Measurements from ENCODE around the gene RGS12. TPM values are rescaled to one million over a fixed set of nuclear protein-coding genes. Genes with fewer than 3 reads are reported as not detected.

The RGS12 gene
- total and polyA plus RNA-seq, 2 of the 8 experiments (the other 6 are each of a cell fraction or from before 2014, with no cell fraction given), result 6.0 to 16.4 TPM

GRCh38 chr4:3311489-3312171 lies 18.8 kb downstream of the RGS12 start:
- ChIA-PET CTCF (ENCODE audit: partially characterized antibody) (interaction anchor here (0.6 to 1.2 kb wide), 5 partner anchors 11 to 35 kb away, joined by 3 to 5 read pairs (median 3); no protein-coding TSS in a partner anchor), POLR2A (ENCODE audit: partially characterized antibody) (no interaction called here)
- 89% methylated on average over 10 of the region's 13 CpGs; no CpG with 5 or more reads in 1 of the 2 experiments for WGBS, 2 experiments (ENCODE audit: extremely low coverage in 1 of 2, insufficient coverage in 1 of 2, insufficient read length in 1 of 2, insufficient replicate concordance in 2 of 2, low coverage in 1 of 2, low lambda C conversion rate in 2 of 2, missing lambda C conversion rate in 1 of 2)
- TF ChIP-seq TEAD4 (IDR thresholded peaks at IDR 0.05; ENCODE audit: low read depth, low read length) (no peak), BACH1 (IDR thresholded peaks at IDR 0.05; ENCODE audit: low read length) (no peak), EZH2 (IDR thresholded peaks at IDR 0.05; ENCODE audit: low read depth, low read length, severe bottlenecking) (no peak), USF2 (IDR thresholded peaks at IDR 0.05; ENCODE audit: low read length) (no peak)
- no peak overlapping the region for H4K91ac ChIP-seq (replicated peaks; ENCODE audit: insufficient read length, low read length)
- H3K27ac ChIP-seq (ENCODE audit: low read depth, low read length), result no peak overlapping the region
- H2BK120ac ChIP-seq (replicated peaks; ENCODE audit: low read depth, low read length), result no peak overlapping the region
- H2BK12ac ChIP-seq (ENCODE audit: low read depth, low read length), result no peak overlapping the region
- no peak for FAIRE-seq
- no peak overlapping the region for H3K56ac ChIP-seq (replicated peaks; ENCODE audit: insufficient read length, low read depth, low read length)
- no peak overlapping the region for H3K14ac ChIP-seq (ENCODE audit: insufficient read length)
- no peak overlapping the region for H3K9ac ChIP-seq (replicated peaks in 1 of 4; ENCODE audit: extremely low read depth in 1 of 4, low read depth in 3 of 4, low read length in 3 of 4)
- DNase-seq (ENCODE audit: low read depth in 1 of 2, low spot score in 2 of 2), result no peak
- H3K4me3 ChIP-seq (ENCODE audit: extremely low read depth in 1 of 4, insufficient read depth in 2 of 4, low read depth in 3 of 4, low read length in 4 of 4), result no peak overlapping the region
- no peak overlapping the region for H3K4me2 ChIP-seq (ENCODE audit: insufficient read depth in 1 of 2, low read depth in 2 of 2, low read length in 2 of 2)
- no peak overlapping the region for H2BK5ac ChIP-seq (ENCODE audit: low read depth, low read length)
- H4K5ac ChIP-seq (ENCODE audit: insufficient read length, low read depth, low read length), result no peak overlapping the region
- no peak overlapping the region for H2AFZ ChIP-seq (ENCODE audit: low read length)
- H4K8ac ChIP-seq (ENCODE audit: extremely low read depth, insufficient read depth, low read length), result no peak overlapping the region
- no peaks in the 10 kb centered on the region; a peak in 1 of 7 replicates for H3K4me1 ChIP-seq (replicated peaks in 1 of 4; ENCODE audit: control insufficient read depth in 3 of 4, insufficient read depth in 4 of 4, low read length in 3 of 4)
- no peaks in the 10 kb centered on the region for H3K23me2 ChIP-seq (ENCODE audit: low read depth, low read length)
- H2BK20ac ChIP-seq (ENCODE audit: low read length), result no peak overlapping the region
- H2BK15ac ChIP-seq (ENCODE audit: low read length), result no peak overlapping the region
- no peak overlapping the region for H3K4ac ChIP-seq (replicated peaks; ENCODE audit: insufficient read length, low read depth, low read length)
- H3K36me3 ChIP-seq (ENCODE audit: control insufficient read depth in 2 of 4, insufficient read depth in 4 of 4, low read length in 3 of 4), result no peaks in the 10 kb centered on the region
- no peak overlapping the region for H3K18ac ChIP-seq (ENCODE audit: extremely low read depth, low read length)
- no peak overlapping the region for H2AK5ac ChIP-seq (ENCODE audit: low read depth, low read length)
- peaks cover 11 to 12% of the 10 kb centered on the region in 2 experiments for H4K20me1 ChIP-seq (replicated peaks in 1 of 2; ENCODE audit: control insufficient read depth in 1 of 2, insufficient read depth in 2 of 2, low read length in 2 of 2)
- H3K9me3 ChIP-seq (ENCODE audit: insufficient read depth in 2 of 2, low read depth in 1 of 2, low read length in 1 of 2), result no peaks in the 10 kb centered on the region
- H3K27me3 ChIP-seq (replicated peaks in 1 of 4; ENCODE audit: control insufficient read depth in 3 of 4, extremely low read depth in 1 of 4, insufficient read depth in 3 of 4, low read length in 3 of 4), result no peaks in the 10 kb centered on the region
- H3K79me2 ChIP-seq (ENCODE audit: control insufficient read depth in 1 of 2, insufficient read depth in 2 of 2, low read length in 2 of 2), result peaks cover 0 to 3% of the 10 kb centered on the region in 2 experiments; a peak in 1 of 4 replicates
- H3K79me1 ChIP-seq (ENCODE audit: low read depth, low read length), result peaks cover 14% of the 10 kb centered on the region
- H3K23ac ChIP-seq (ENCODE audit: insufficient read length), result no peak overlapping the region

Measured in H1 (cell line).